ENCODE measurements around the gene SLC44A3.

DNA sequence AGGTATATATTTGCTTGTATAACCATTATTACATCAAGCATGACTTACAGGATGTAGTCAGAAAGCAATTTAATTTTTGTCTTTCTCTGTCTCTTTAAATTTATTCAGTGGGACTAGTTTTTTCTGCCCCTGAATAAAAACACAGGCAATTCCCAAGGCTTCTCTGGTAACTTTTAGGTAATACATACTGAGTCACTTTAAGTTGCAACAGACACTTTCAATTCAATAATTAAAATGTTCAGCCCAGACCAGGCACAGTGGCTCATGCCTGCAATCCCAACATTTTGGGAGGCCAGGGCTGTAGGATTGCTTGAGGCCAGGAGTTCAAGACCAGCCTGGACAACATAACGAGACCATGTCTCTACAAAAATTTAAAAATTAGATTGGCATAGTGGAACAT is 12.3 kb downstream of the SLC44A3 start:
- TF ChIP-seq CTCF (IDR thresholded peaks at IDR 0.05): no peak
- no peak for TF ChIP-seq POLR2A (IDR thresholded peaks at IDR 0.05)

Measured in body of pancreas (tissue), 4 donors.